HG03378 (cell line): ENCODE data around the gene PANK1.

Experiments
- ATAC-seq: cut with Tn5 transposase; IDR thresholded peaks from one replicate; pipeline ENCODE4 v1.9.1; 2021; ENCODE audit warnings: mild to moderate bottlenecking, moderate library complexity; ENCODE audit not compliant: unreplicated experiment

Gene PANK1

DNA sequence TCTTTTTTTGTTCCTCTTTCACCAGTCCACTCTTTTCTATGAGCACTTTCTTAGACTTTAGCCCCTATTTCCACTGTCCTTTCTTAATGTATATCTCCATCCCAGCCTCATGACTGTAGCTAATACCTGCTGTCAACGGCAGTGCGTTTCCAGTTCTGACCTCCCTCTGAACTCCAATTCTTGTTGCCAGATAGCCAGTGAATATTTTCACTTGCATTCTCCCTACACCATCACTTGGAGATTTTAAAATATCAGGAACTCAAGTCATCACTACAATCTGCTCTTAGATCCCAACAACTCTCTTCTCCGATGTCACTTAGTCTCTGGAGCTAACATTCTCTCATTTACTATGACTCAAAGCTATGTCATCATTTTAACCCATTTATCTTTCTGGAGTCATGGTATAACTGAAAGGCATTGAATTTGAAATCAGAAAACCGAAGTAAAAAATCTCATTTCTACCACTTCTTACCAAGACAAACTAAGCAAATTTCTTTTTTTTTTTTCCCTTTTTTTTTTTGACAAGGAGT is 104.6 kb downstream of the PANK1 start:
- no peak for ATAC-seq

DNA sequence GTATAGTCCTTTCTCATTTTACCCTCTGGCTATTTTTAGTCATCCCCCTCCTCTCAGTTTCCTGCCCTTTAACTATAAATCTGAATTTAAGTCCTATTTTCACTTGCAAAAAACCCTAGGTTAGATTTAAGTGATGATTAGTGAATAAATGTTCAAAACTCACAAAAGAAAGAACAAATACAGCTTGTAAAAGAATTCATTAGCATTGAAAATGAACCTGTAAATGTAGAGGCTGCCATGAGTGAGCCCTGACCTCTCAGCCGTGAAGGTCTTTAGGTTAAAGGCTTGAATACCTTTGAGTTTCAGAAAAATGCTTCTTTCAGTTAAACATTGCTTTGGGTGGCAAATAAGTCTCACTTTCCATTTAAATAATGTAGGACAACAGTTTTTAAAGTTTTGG is 107.7 kb downstream of the PANK1 start:
- no peak for ATAC-seq

GRCh38 chr10:89536013-89536354 is 109.1 kb downstream of the PANK1 start:
- no peak for ATAC-seq

DNA sequence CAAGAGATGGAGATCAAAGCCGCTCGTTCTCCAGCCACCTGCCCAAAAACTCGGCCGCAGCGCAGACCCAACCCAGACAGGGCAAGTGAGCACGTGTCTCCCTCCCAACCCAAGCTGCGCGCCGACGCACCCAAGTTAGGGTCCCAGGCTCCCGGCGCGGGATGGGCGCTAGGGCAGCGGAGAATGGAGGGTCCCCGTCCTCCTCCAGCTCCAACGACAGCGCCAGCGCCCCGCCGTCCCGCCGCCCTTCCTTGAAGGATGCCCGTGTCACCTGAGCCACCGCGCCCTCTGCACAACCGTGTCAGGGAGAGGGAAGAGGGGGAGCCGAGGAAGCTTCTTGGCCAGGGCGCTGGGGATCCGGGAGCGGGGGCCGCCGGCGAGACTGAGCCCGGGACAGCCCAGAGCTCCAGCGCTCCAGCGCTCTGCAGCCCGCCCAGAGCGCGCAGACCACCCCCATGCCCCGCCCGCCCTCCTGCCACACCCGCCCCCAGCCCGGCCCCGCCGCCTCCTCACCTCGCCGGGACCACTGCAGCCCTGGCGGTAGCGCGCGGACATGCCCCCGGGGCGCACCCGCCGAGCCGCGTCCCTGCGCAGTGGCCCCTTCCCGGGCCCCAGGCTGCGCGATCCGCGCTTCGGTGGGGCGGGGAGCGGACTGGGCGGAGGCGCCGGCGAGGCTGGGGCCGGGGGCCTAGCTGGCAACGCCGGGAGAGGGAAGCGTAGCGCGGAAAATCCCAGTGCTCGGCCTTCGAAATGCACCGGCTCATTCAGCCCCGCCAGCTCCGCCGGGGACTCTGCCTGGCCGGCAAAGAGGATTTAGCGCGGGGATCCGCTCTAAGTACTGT is 109.7 kb downstream of the PANK1 start, which contains the start of gene SLC16A12:
TSS of gene SLC16A12 (minus strand) at position 424 of the 842 bp plus-strand sequence. CDS start 73,016 bp downstream, outside the sequence.
- no peak for ATAC-seq

DNA sequence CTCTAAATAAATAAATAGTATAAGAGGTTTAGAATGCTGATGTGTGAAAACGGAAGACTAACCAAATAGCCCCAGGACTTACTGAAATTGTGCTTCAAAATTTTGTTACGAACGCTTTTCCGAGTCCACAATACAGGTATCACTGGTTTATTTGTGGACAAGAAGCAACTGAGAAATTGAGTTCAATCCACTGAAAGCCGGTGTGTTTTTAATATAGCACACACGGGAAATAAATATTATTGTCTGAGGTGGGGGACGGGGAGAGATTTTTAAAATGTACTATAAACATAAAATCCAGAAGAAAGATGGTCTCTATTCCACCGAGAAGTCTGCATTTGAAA is 110.2 kb downstream of the PANK1 start:
- ATAC-seq, result no peak
